Peyer's patch (tissue), 4 donors: Measurements from ENCODE around the gene CCDC122. TPM values are rescaled to one million over a fixed set of nuclear protein-coding genes. Genes with fewer than 3 reads are reported as not detected.

ENCODE experiments used
- DNase-seq, 3 donors: peaks; one replicate each; pipeline ENCODE4 v3.0.0-alpha.2; 2017 to 2019
- H3K27ac ChIP-seq, 4 donors: fragments of 200-600 bp; sonication (generic); one replicate each; pipeline ENCODE4 v1.5.1; 2016 to 2019
- H3K27me3 ChIP-seq, 2 donors: fragments of 200-600 bp; sonication (generic); one replicate each; pipeline ENCODE4 v1.5.1; 2019
- H3K36me3 ChIP-seq, 3 donors: fragments of 200-600 bp; sonication (generic); one replicate each; pipeline ENCODE4 v1.5.1; 2016 to 2019
- H3K4me1 ChIP-seq, 4 donors: fragments of 200-600 bp; sonication (generic); one replicate each; pipeline ENCODE4 v1.5.1; 2016 to 2019
- H3K4me3 ChIP-seq, 4 donors: fragments of 200-600 bp; sonication (generic); 1 replicate in 3 of 4; 2 replicates in 1 of 4; pipeline ENCODE4 v1.5.1; 2016 to 2019; ENCODE audit warnings: mild to moderate bottlenecking in 1 of 4
- H3K9me3 ChIP-seq, 4 donors: fragments of 200-600 bp; sonication (generic); one replicate each; pipeline ENCODE4 v1.5.1; 2016 to 2019; ENCODE audit warnings: mild to moderate bottlenecking in 1 of 4
- POLR2A ChIP-seq, 2 donors: fragments of 450-650 bp; IDR thresholded peaks; one replicate each; pipeline ENCODE4 v1.5.1; 2017; ENCODE audit warnings: antibody characterized with exemption in 2 of 2, mild to moderate bottlenecking in 2 of 2, moderate library complexity in 2 of 2
- total RNA-seq, 4 donors: library from RNA; depleted of rRNA; stranded (reverse); fragments of >200 nt; gene quantifications; one replicate each; pipeline ENCODE4 v1.1.0, GENCODE V29; 2016
- TF ChIP-seq, protein P1 (sequence below), 6 experiments: fragments of 450-650 bp in 4 of 6; fragments of 200-600 bp in 2 of 6; sonication (generic) in 1 of 6; IDR thresholded peaks; one replicate each; pipeline ENCODE4 v1.5.1; 2017 to 2019; ENCODE audit warnings: antibody characterized with exemption in 6 of 6, mild to moderate bottlenecking in 3 of 6, moderate library complexity in 1 of 6

Gene CCDC122
- total RNA-seq, 4 donors from 2014 or later = 2.5 to 6.7 (median 4.4) TPM

- TF ChIP-seq POLR2A (IDR thresholded peaks at IDR 0.05) = no peak
- TF ChIP-seq, protein P1, sequence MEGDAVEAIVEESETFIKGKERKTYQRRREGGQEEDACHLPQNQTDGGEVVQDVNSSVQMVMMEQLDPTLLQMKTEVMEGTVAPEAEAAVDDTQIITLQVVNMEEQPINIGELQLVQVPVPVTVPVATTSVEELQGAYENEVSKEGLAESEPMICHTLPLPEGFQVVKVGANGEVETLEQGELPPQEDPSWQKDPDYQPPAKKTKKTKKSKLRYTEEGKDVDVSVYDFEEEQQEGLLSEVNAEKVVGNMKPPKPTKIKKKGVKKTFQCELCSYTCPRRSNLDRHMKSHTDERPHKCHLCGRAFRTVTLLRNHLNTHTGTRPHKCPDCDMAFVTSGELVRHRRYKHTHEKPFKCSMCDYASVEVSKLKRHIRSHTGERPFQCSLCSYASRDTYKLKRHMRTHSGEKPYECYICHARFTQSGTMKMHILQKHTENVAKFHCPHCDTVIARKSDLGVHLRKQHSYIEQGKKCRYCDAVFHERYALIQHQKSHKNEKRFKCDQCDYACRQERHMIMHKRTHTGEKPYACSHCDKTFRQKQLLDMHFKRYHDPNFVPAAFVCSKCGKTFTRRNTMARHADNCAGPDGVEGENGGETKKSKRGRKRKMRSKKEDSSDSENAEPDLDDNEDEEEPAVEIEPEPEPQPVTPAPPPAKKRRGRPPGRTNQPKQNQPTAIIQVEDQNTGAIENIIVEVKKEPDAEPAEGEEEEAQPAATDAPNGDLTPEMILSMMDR (IDR thresholded peaks at IDR 0.05) = no peak
- Histone ChIP-seq H3K36me3 (no peaks in the 10 kb centered on the region), H3K4me1 (no peaks in the 10 kb centered on the region), H3K9me3 (no peaks in the 10 kb centered on the region), H3K27ac (no peak overlapping the region), H3K4me3 (no peak overlapping the region), H3K27me3 (no peaks in the 10 kb centered on the region)
- DNase-seq = no peak
These were observed 85.1 kb downstream of the CCDC122 start for GRCh38 chr13:43794416-43794815.

GRCh38 chr13:43792076-43792881 lies 87.3 kb downstream of the CCDC122 start:
- Histone ChIP-seq H3K9me3 (no peaks in the 10 kb centered on the region), H3K27ac (no peak overlapping the region), H3K4me3 (no peak overlapping the region), H3K27me3 (no peaks in the 10 kb centered on the region), H3K4me1 (peaks cover 0 to 2% (median 0%) of the 10 kb centered on the region in 4 donors), H3K36me3 (no peaks in the 10 kb centered on the region)
- DNase-seq = no peak
- TF ChIP-seq POLR2A (IDR thresholded peaks at IDR 0.05) = no peak
- TF ChIP-seq, protein P1 (IDR thresholded peaks at IDR 0.05) = no peak

DNA sequence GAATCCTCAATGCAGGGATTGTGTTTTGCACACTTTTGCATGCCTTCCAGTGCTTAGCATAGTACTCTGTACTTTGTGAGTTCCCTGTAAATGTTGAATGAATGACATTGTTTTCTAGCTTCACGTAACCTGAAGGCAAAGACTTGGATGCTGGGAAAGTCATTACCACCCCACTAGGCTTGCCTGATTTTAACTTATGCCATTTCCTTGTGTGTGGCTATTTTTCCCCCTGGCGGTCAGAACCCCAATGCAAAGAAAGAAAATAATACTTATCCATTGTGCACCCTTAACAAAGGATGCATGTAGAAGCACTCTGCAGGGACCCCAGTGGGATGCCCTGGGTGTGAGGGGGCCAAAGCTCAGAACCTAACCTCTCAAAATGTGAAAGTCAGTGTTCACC lies 91.5 kb downstream of the CCDC122 start:
- no peaks in the 10 kb centered on the region for H3K9me3 ChIP-seq
- no peak overlapping the region for H3K4me3 ChIP-seq
- H3K27me3 ChIP-seq = no peaks in the 10 kb centered on the region
- H3K36me3 ChIP-seq = no peaks in the 10 kb centered on the region
- H3K4me1 ChIP-seq = peaks cover 0 to 15% (median 4%) of the 10 kb centered on the region in 4 donors
- no peak for TF ChIP-seq POLR2A (IDR thresholded peaks at IDR 0.05)
- TF ChIP-seq, protein P1 (IDR thresholded peaks at IDR 0.05) = peak in 1 of 6 experiments; percentile 20
- DNase-seq = no peak
- H3K27ac ChIP-seq = no peak overlapping the region

- Histone ChIP-seq H3K27me3 (no peaks in the 10 kb centered on the region), H3K4me3 (peak overlapping the region; percentile 38 to 53 (median 50)), H3K36me3 (no peaks in the 10 kb centered on the region), H3K4me1 (peaks cover 0 to 15% (median 4%) of the 10 kb centered on the region in 4 donors), H3K9me3 (no peaks in the 10 kb centered on the region), H3K27ac (peak overlapping the region in 2 of 4 donors; percentile 46 to 68)
- no peak for DNase-seq
- no peak for TF ChIP-seq POLR2A (IDR thresholded peaks at IDR 0.05)
- TF ChIP-seq, protein P1 (IDR thresholded peaks at IDR 0.05) = no peak
These were observed 92.0 kb downstream of the CCDC122 start for GRCh38 chr13:43787518-43787891.

DNA sequence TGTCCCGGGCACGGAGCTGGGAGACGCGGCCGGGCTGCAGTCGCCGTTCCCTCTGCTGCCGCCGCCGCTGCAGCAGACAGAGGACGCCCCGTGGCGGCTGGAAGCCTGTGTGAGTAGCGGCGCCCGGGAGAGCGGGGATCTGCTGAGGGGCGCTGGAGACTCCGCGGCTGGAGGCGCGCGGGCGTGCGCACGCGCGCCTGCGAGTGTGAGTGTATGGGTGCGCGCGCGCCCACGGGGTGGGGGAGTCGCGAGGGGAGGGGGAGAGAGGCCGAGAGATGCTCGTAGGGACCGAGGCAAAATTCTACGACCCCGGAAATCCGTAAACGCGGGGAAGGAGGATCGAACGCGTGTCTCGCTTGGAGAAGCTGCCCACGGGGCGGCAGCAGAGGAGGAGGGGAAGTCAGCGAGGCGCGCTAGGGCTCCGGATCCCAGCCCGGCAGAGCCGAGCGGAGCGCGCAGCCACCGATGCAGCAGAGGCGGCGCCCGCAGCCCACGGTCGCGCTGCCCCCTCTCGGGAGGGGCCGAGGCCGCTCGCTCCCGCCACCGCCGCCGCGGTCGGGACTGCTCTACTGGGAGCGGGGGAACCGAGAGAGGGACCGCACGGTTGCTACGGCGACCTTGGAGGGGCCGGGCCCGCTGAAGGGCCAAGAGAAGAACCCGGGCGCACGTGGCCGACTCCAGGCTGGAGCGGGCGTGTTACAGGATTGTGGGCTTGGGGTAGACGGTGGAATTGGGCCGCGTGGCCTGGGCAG lies 92.6 kb downstream of the CCDC122 start, which contains the start of gene ENOX1:
TSS of gene ENOX1 (minus strand) at position 207 of the 752 bp plus-strand sequence.
- H3K27me3 ChIP-seq = no peaks in the 10 kb centered on the region
- H3K9me3 ChIP-seq = no peaks in the 10 kb centered on the region
- peak within 1 kb of the TSS in 3 of 4 donors; percentile 10 to 68 (median 46) for H3K27ac ChIP-seq
- H3K4me3 ChIP-seq = peak within 1 kb of the TSS; percentile 38 to 53 (median 50)
- H3K36me3 ChIP-seq = no peaks in the 10 kb centered on the region
- DNase-seq = peak in 2 of 3 donors; percentile 47 to 61
- peaks cover 0 to 15% (median 4%) of the 10 kb centered on the region in 4 donors for H3K4me1 ChIP-seq
- TF ChIP-seq POLR2A (IDR thresholded peaks at IDR 0.05) = no peak
- TF ChIP-seq, protein P1 (IDR thresholded peaks at IDR 0.05) = no peak
